Measurements from ENCODE around the gene KIZ.
"Not testable (repeated sequence)": the region's sequence is repeated elsewhere in the genome, so short reads cannot be mapped to it uniquely, and the experiment has no call there.

Gene KIZ

GRCh38 chr20:21141825-21142224 is 15.9 kb downstream of the KIZ start:
- no peak for DNase-seq

- DNase-seq = no peak
Observed at GRCh38 chr20:21143194-21143890, 17.5 kb downstream of the KIZ start.

GRCh38 chr20:21145424-21145823 is 19.5 kb downstream of the KIZ start:
- no peak for DNase-seq

GRCh38 chr20:21146215-21146614 is 20.3 kb downstream of the KIZ start:
- DNase-seq = no peak

- no peak for DNase-seq
Observed at GRCh38 chr20:21147593-21147992, 21.7 kb downstream of the KIZ start.

- DNase-seq = no peak
Observed at GRCh38 chr20:21149344-21149743, 23.5 kb downstream of the KIZ start.

- DNase-seq = no peak
Observed at GRCh38 chr20:21151791-21152190, 25.9 kb downstream of the KIZ start.

- no peak for DNase-seq
Observed at GRCh38 chr20:21154692-21155091, 28.8 kb downstream of the KIZ start.

- DNase-seq = no peak
Observed at GRCh38 chr20:21155268-21155667, 29.4 kb downstream of the KIZ start.

GRCh38 chr20:21156266-21156665 is 30.4 kb downstream of the KIZ start:
- DNase-seq = no peak

GRCh38 chr20:21157006-21157405 is 31.1 kb downstream of the KIZ start:
- DNase-seq = no peak

GRCh38 chr20:21159658-21160380 is 33.9 kb downstream of the KIZ start:
- DNase-seq = no peak

- DNase-seq = no peak
Observed at GRCh38 chr20:21161926-21162325, 36.0 kb downstream of the KIZ start.

- no peak for DNase-seq
Observed at GRCh38 chr20:21162631-21163030, 36.7 kb downstream of the KIZ start.

- DNase-seq = no peak
Observed at GRCh38 chr20:21166801-21167200, 40.9 kb downstream of the KIZ start.

GRCh38 chr20:21167261-21167660 is 41.4 kb downstream of the KIZ start:
- no peak for DNase-seq

- not testable (repeated sequence) for DNase-seq
Observed at GRCh38 chr20:21168061-21168460, 42.2 kb downstream of the KIZ start.

- no peak for DNase-seq
Observed at GRCh38 chr20:21172626-21173025, 46.7 kb downstream of the KIZ start.

GRCh38 chr20:21173485-21173884 is 47.6 kb downstream of the KIZ start:
- DNase-seq = no peak

GRCh38 chr20:21174516-21175239 is 48.8 kb downstream of the KIZ start:
- DNase-seq = no peak

GRCh38 chr20:21175433-21175832 is 49.6 kb downstream of the KIZ start:
- no peak for DNase-seq

GRCh38 chr20:21177767-21178166 is 51.9 kb downstream of the KIZ start:
- DNase-seq = no peak

GRCh38 chr20:21179757-21180156 is 53.9 kb downstream of the KIZ start:
- DNase-seq = no peak

GRCh38 chr20:21180248-21180647 is 54.4 kb downstream of the KIZ start:
- DNase-seq = no peak
